ENCODE measurements around the gene TMEM220. TPM values are rescaled to one million over a fixed set of nuclear protein-coding genes. Genes with fewer than 3 reads are reported as not detected.

TMEM220 gene
- total RNA-seq, 1 experiment from 2014 or later, result not detected

DNA sequence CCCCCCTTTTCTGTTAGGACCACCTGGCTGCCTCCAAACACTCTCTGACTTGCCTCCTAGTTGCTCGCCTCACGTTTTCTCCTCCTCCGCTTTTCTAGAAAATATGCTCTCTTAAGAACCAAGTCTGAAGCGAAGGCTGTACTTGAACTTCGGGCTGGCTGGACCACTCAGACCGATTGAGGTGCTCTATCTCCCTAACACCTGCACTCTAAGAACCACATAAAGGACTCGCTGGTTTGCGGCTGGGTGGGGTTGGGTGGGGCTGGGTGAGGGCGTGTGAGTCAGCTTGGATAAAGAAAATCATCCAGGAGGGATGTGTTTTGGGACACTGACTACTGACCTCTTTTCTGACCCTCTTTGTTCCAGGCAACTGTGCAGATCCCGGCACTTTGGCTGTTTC is 22.9 kb upstream of the TMEM220 start:
- Histone ChIP-seq H3K4me3 (replicated peaks in 1 of 2; ENCODE audit: low read depth in 1 of 2, low read length in 2 of 2) (no peak overlapping the region), H3K9ac (ENCODE audit: low read length) (no peak overlapping the region), H3K4me1 (ENCODE audit: control insufficient read depth in 1 of 2, insufficient read depth in 2 of 2, low read length in 2 of 2) (no peaks in the 10 kb centered on the region), H2AFZ (ENCODE audit: low read depth, low read length, poor library complexity, severe bottlenecking) (no peak overlapping the region), H3K9me2 (ENCODE audit: insufficient read depth) (no peaks in the 10 kb centered on the region), H3K79me2 (ENCODE audit: insufficient read depth, low read length) (no peaks in the 10 kb centered on the region), H3K36me3 (ENCODE audit: control insufficient read depth in 1 of 2, insufficient read depth in 2 of 2, low read length in 2 of 2) (no peaks in the 10 kb centered on the region), H3K4me2 (ENCODE audit: low read length) (no peak overlapping the region), H3K9me3 (ENCODE audit: control insufficient read depth in 1 of 2, insufficient read depth in 1 of 2, low read depth in 1 of 2, low read length in 2 of 2) (no peaks in the 10 kb centered on the region), H3K27ac (ENCODE audit: low read depth, low read length) (no peak overlapping the region), H4K20me1 (ENCODE audit: insufficient read depth) (no peaks in the 10 kb centered on the region), H3K27me3 (ENCODE audit: insufficient read depth, low read length) (peaks cover 16% of the 10 kb centered on the region; the same call in 1 of the 2 replicates)
- intact Hi-C loops (cut with micrococcal nuclease), result no loop called here
- BruUV-seq (replicated peaks), result no TSS peak
- ChIA-PET RAD21 (ENCODE audit: low non-redundant PET in 1 of 2, low total read pairs in 2 of 2, uncharacterized antibody in 2 of 2, unreplicated experiment in 2 of 2) (no interaction called here), CTCF (interaction anchor here (1.0 to 1.1 kb wide), 2 partner anchors 15 to 93 kb away, joined by 3 read pairs; no protein-coding TSS in a partner anchor), POLR2A (no interaction called here)
- TF ChIP-seq JUND (IDR thresholded peaks at IDR 0.05), result no peak
- TF ChIP-seq YY1 (IDR thresholded peaks at IDR 0.05; ENCODE audit: extremely low read depth, insufficient replicate concordance, low read depth, low read length), result no peak
- no peak for TF ChIP-seq EGR1 (IDR thresholded peaks at IDR 0.05; ENCODE audit: low read depth)
- TF ChIP-seq SP1 (IDR thresholded peaks at IDR 0.05; ENCODE audit: low read depth), result no peak
- no peak for TF ChIP-seq ZFX (IDR thresholded peaks at IDR 0.05)
- DNase-seq (ENCODE audit: low read depth, low spot score) (no peak), ATAC-seq (no peak)

DNA sequence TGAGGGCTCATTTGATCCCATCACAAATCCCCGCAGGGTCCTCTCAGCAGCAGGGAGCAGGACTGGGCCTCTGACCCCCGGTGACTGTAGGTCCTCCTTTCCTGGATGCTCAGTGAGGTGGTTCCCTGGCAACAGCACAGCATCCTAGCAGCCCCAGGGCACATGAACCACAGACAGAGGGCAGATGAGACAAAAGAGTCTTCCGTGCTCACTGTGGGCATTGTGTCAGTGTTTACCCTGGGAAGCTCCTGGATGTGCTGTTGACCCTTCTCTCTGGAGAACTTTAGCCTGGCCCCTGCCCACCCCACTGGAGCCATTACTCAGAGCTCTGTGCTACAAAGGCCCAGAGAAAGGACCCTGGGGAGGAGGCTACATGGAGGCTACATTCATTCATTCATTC is 21.7 kb upstream of the TMEM220 start:
- TF ChIP-seq, protein P1, sequence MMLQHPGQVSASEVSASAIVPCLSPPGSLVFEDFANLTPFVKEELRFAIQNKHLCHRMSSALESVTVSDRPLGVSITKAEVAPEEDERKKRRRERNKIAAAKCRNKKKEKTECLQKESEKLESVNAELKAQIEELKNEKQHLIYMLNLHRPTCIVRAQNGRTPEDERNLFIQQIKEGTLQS (IDR thresholded peaks at IDR 0.05), result no peak
- TF ChIP-seq SRF (IDR thresholded peaks at IDR 0.05; ENCODE audit: low read depth), result no peak
- no peak for TF ChIP-seq ZFX (IDR thresholded peaks at IDR 0.05)
- TF ChIP-seq EZH2 (IDR thresholded peaks at IDR 0.05), result no peak
- Histone ChIP-seq H3K27ac (ENCODE audit: low read depth, low read length) (no peak overlapping the region), H3K4me1 (ENCODE audit: control insufficient read depth in 1 of 2, insufficient read depth in 2 of 2, low read length in 2 of 2) (no peaks in the 10 kb centered on the region), H3K36me3 (ENCODE audit: control insufficient read depth in 1 of 2, insufficient read depth in 2 of 2, low read length in 2 of 2) (no peaks in the 10 kb centered on the region), H3K4me3 (replicated peaks in 1 of 2; ENCODE audit: low read depth in 1 of 2, low read length in 2 of 2) (no peak overlapping the region), H3K4me2 (ENCODE audit: low read length) (no peak overlapping the region), H3K27me3 (ENCODE audit: insufficient read depth, low read length) (peaks cover 27% of the 10 kb centered on the region), H3K79me2 (ENCODE audit: insufficient read depth, low read length) (no peaks in the 10 kb centered on the region), H3K9ac (ENCODE audit: low read length) (no peak overlapping the region), H3K9me2 (ENCODE audit: insufficient read depth) (no peaks in the 10 kb centered on the region), H2AFZ (ENCODE audit: low read depth, low read length, poor library complexity, severe bottlenecking) (no peak overlapping the region), H4K20me1 (ENCODE audit: insufficient read depth) (no peaks in the 10 kb centered on the region), H3K9me3 (ENCODE audit: control insufficient read depth in 1 of 2, insufficient read depth in 1 of 2, low read depth in 1 of 2, low read length in 2 of 2) (no peaks in the 10 kb centered on the region)
- RAD21 ChIA-PET (ENCODE audit: low non-redundant PET in 1 of 2, low total read pairs in 2 of 2, uncharacterized antibody in 2 of 2, unreplicated experiment in 2 of 2), result no interaction called here
- ATAC-seq (no peak), DNase-seq (ENCODE audit: low read depth, low spot score) (no peak)
- CTCF ChIA-PET, result interaction anchor here (0.8 to 1.1 kb wide), 2 partner anchors 14 to 93 kb away, joined by 3 read pairs; no protein-coding TSS in a partner anchor
- POLR2A ChIA-PET, result no interaction called here
- no TSS peak for BruUV-seq (replicated peaks)
- intact Hi-C loops (cut with micrococcal nuclease), result no loop called here
